GM12878 (cell line): ENCODE data around the gene LTK. TPM values are rescaled to one million over a fixed set of nuclear protein-coding genes. Genes with fewer than 3 reads are reported as not detected.

Experiments used
- ATAC-seq: fragments of 200-7000 bp; cut with Tn5 transposase; 3 replicates; pipeline ENCODE4 v1.9.1; 2020; ENCODE audit warnings: mild to moderate bottlenecking, moderate library complexity
- BruUV-seq: library from RNA; stranded (reverse); fragments of 400-500 nt; replicated peaks from 2 replicates; lab custom pipeline; 2021; lab: Mats Ljungman, UMichigan
- CTCF ChIA-PET: fragments of 300-600 bp; sonication (Branson Sonifier 250); formaldehyde crosslinking; extraction: SDS; loops from one replicate; lab custom pipeline; 2021; ENCODE audit warnings: inconsistent platforms; lab: Yijun Ruan, JAX
- POLR2A ChIA-PET: fragments of 350-600 bp; formaldehyde crosslinking; extraction: SDS; loops from one replicate; lab custom pipeline; 2021; ENCODE audit warnings: inconsistent platforms; lab: Charles Lee
- RAD21 ChIA-PET: fragments of 300-600 bp; sonication (Branson Sonifier 250); formaldehyde crosslinking; loops from one replicate; lab custom pipeline; 2023; ENCODE audit warnings: antibody characterized with exemption; ENCODE audit not compliant: unreplicated experiment; lab: Charles Lee
- SMC1A ChIA-PET: fragments of 300-600 bp; sonication (Branson Sonifier 250); formaldehyde crosslinking; loops from one replicate; lab custom pipeline; 2023; ENCODE audit not compliant: unreplicated experiment, uncharacterized antibody; lab: Charles Lee
- DNase-seq: peaks from one replicate; pipeline ENCODE4 v3.0.0-alpha.2; 2011; ENCODE audit warnings: low read depth, low spot score
- FAIRE-seq: peaks from 3 replicates; lab custom pipeline; 2011; peaks lifted over from hg19 to GRCh38; lab: Jason Lieb, UNC
- H2AFZ ChIP-seq: 2 replicates; pipeline ENCODE4 v1.6.0; 2011; ENCODE audit warnings: low read depth, low read length, control low read depth; ENCODE audit not compliant: control insufficient read depth
- H3K27ac ChIP-seq: 2 replicates; pipeline ENCODE4 v1.5.1; 2011; ENCODE audit warnings: control low read depth; ENCODE audit not compliant: control insufficient read depth, insufficient read depth
- H3K27me3 ChIP-seq, 2 experiments: replicated peaks in 1 of 2; 2 replicates each; pipeline versions ENCODE4 v1.6.0 to v1.6.1; 2011; ENCODE audit warnings: low read length in 1 of 2; ENCODE audit not compliant: control insufficient read depth in 2 of 2, insufficient read depth in 2 of 2
- H3K36me3 ChIP-seq, 2 experiments: 2 replicates each; pipeline ENCODE4 v1.5.1; 2011; ENCODE audit warnings: low read length in 1 of 2; ENCODE audit not compliant: control insufficient read depth in 2 of 2, insufficient read depth in 2 of 2
- H3K4me1 ChIP-seq: 2 replicates; pipeline ENCODE4 v1.6.1; 2011; ENCODE audit warnings: mild to moderate bottlenecking, low read length, moderate library complexity, mixed read lengths; ENCODE audit not compliant: control insufficient read depth, insufficient read depth
- H3K4me2 ChIP-seq: 2 replicates; pipeline ENCODE4 v1.6.0; 2011; ENCODE audit warnings: control low read depth; ENCODE audit not compliant: control insufficient read depth, insufficient read depth
- H3K4me3 ChIP-seq: fragments of 200-600 bp; sonication (generic); 2 replicates; pipeline ENCODE4 v1.5.1; 2016
- H3K79me2 ChIP-seq: 2 replicates; pipeline ENCODE4 v1.6.0; 2011; ENCODE audit warnings: low read length; ENCODE audit not compliant: control insufficient read depth, insufficient read depth
- H3K9ac ChIP-seq: 2 replicates; pipeline ENCODE4 v1.8.0; 2011; ENCODE audit warnings: low read length, control low read depth, mixed read lengths; ENCODE audit not compliant: control insufficient read depth, insufficient read depth
- H3K9me3 ChIP-seq: replicated peaks from 3 replicates; pipeline ENCODE4 v1.5.1; 2011; ENCODE audit warnings: mild to moderate bottlenecking, low read length; ENCODE audit not compliant: control insufficient read depth, insufficient read depth
- H4K20me1 ChIP-seq: 2 replicates; pipeline ENCODE4 v1.6.0; 2011; ENCODE audit not compliant: control insufficient read depth, insufficient read depth
- GATAD2B ChIP-seq: fragments of 450-650 bp; conservative IDR thresholded peaks from 2 replicates; pipeline ENCODE4 v1.6.1; 2017; ENCODE audit warnings: low read depth, mild to moderate bottlenecking, moderate library complexity
- IRF3 ChIP-seq: fragments of 450-650 bp; IDR thresholded peaks from 2 replicates; pipeline ENCODE4 v1.6.1; 2014; ENCODE audit warnings: mild to moderate bottlenecking
- IRF4 ChIP-seq: IDR thresholded peaks from 2 replicates; pipeline ENCODE4 v1.6.1; 2011; ENCODE audit warnings: low read depth, low read length
- JUND ChIP-seq: IDR thresholded peaks from 2 replicates; pipeline ENCODE4 v1.6.1; 2012; ENCODE audit warnings: low read depth, mild to moderate bottlenecking, low read length, improper control_type of control experiment, moderate library complexity
- NBN ChIP-seq: fragments of 450-650 bp; IDR thresholded peaks from 2 replicates; pipeline ENCODE4 v1.6.1; 2016
- RCOR1 ChIP-seq: conservative IDR thresholded peaks from 2 replicates; pipeline ENCODE4 v1.6.1; 2012; ENCODE audit warnings: low read depth, low read length, improper control_type of control experiment
- TCF3 ChIP-seq: IDR thresholded peaks from 2 replicates; pipeline ENCODE4 v1.6.1; 2012; ENCODE audit warnings: low read depth, mild to moderate bottlenecking, low read length, borderline replicate concordance; ENCODE audit not compliant: insufficient read depth
- ZNF24 ChIP-seq: fragments of 450-650 bp; IDR thresholded peaks from 2 replicates; pipeline ENCODE4 v1.6.1; 2017; ENCODE audit warnings: antibody characterized with exemption, mild to moderate bottlenecking
- WGBS: methylation state at CpG from one replicate; pipeline ENCODE4 v1.1.6; 2016; ENCODE audit warnings: low lambda C conversion rate; ENCODE audit not compliant: insufficient replicate concordance, insufficient coverage; ENCODE audit errors: missing lambda C conversion rate; 5-methylcytosine and 5-hydroxymethylcytosine counted together
- in situ Hi-C: fragments of 300-500 bp; cut with MboI; formaldehyde crosslinking; loops from 9 replicates; pipeline ENCODE4 v1.14.3; 2018; ENCODE audit warnings: mixed read lengths
- intact Hi-C: fragments of 100-400 bp; cut with micrococcal nuclease; formaldehyde crosslinking; loops from one replicate; pipeline ENCODE4 v1.14.2; 2022; ENCODE audit not compliant: unreplicated experiment
- polyA plus RNA-seq, 11 experiments: library from polyadenylated mRNA; depleted of rRNA in 4 of 11; unstranded in 6 of 11; stranded (reverse) in 5 of 11; fragments of >200 nt; fragmentation: Nextera tagmentation in 4 of 11; fragmentation: Illumina TruSeq in 1 of 11; extraction: Ambion mirVana in 4 of 11; extraction: Trizol in 1 of 11; gene quantifications; 1 replicate in 1 of 11; 2 replicates in 10 of 11; pipeline versions ENCODE4 v1.2.1 to v1.2.3, GENCODE V29; 2011 to 2016; ENCODE audit warnings: inconsistent platforms in 2 of 11, missing spikeins in 2 of 11, low read depth in 1 of 11
- total RNA-seq, 4 experiments: library from RNA; depleted of rRNA in 3 of 4; stranded (reverse); fragments of >200 nt in 3 of 4; fragmentation: Illumina TruSeq in 1 of 4; extraction: Trizol in 1 of 4; gene quantifications; 2 replicates each; pipeline versions ENCODE4 v1.2.1 to v1.2.3, GENCODE V29; 2013 to 2021
- TF ChIP-seq, protein P1 (sequence below): IDR thresholded peaks from 2 replicates; pipeline ENCODE4 v1.6.1; 2011; ENCODE audit warnings: mild to moderate bottlenecking, low read depth, low read length, moderate library complexity; ENCODE audit not compliant: insufficient replicate concordance
- TF ChIP-seq, protein P2 (sequence below): fragments of 450-650 bp; IDR thresholded peaks from 2 replicates; pipeline ENCODE4 v1.6.1; 2017; ENCODE audit warnings: mild to moderate bottlenecking, low read depth, inconsistent platforms; ENCODE audit not compliant: poor library complexity, severe bottlenecking
- TF ChIP-seq, protein P3 (sequence below): fragments of 450-650 bp; IDR thresholded peaks from 2 replicates; pipeline ENCODE4 v1.6.1; 2017; ENCODE audit warnings: mild to moderate bottlenecking, moderate library complexity

Gene LTK
- total and polyA plus RNA-seq, 10 of the 15 experiments (the other 5 are each of a cell fraction or from before 2014, with no cell fraction given) = 0.07 to 0.80 (median 0.20) TPM; not detected in 1

GRCh38 chr15:41511899-41512369, 1.7 kb downstream of the LTK start (continued):
- TF ChIP-seq IRF3 (no peak), TCF3 (no peak), NBN (no peak), JUND (no peak)
- TF ChIP-seq, protein P1, sequence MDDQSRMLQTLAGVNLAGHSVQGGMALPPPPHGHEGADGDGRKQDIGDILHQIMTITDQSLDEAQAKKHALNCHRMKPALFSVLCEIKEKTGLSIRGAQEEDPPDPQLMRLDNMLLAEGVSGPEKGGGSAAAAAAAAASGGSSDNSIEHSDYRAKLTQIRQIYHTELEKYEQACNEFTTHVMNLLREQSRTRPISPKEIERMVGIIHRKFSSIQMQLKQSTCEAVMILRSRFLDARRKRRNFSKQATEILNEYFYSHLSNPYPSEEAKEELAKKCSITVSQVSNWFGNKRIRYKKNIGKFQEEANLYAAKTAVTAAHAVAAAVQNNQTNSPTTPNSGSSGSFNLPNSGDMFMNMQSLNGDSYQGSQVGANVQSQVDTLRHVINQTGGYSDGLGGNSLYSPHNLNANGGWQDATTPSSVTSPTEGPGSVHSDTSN = no peak

- H2AFZ ChIP-seq = no peak overlapping the region
- intact Hi-C loops = no loop called here
- H3K27me3 ChIP-seq = peaks cover 5 to 20% of the 10 kb centered on the region in 2 experiments
- no peak overlapping the region for H3K4me2 ChIP-seq
- ChIA-PET CTCF (no interaction called here), SMC1A (interaction anchor here (1.1 kb wide), 1 partner anchor 46 kb away, joined by 4 read pairs; no protein-coding TSS in a partner anchor), POLR2A (interaction anchor here (0.9 kb wide), 2 partner anchors 16 to 18 kb away, joined by 3 read pairs; partner anchors contain the start of gene ITPKA), RAD21 (no interaction called here)
- H3K27ac ChIP-seq = no peak overlapping the region
- H3K4me3 ChIP-seq = no peak overlapping the region
- no peaks in the 10 kb centered on the region for H4K20me1 ChIP-seq
- H3K79me2 ChIP-seq = no peaks in the 10 kb centered on the region
- no peak for FAIRE-seq
- H3K9ac ChIP-seq = no peak overlapping the region
- in situ Hi-C loops = no loop called here
- DNase-seq = no peak
- no peaks in the 10 kb centered on the region for H3K9me3 ChIP-seq
- WGBS = 39% methylated on average over 20 of the region's 56 CpGs
- no peaks in the 10 kb centered on the region for H3K36me3 ChIP-seq
- ATAC-seq = no peak; the same call in 2 of the 3 replicates
- no TSS peak for BruUV-seq
- peaks cover 23% of the 10 kb centered on the region for H3K4me1 ChIP-seq
- TF ChIP-seq GATAD2B (no peak), ZNF24 (no peak), IRF4 (no peak), RCOR1 (no peak)
- TF ChIP-seq, protein P2, sequence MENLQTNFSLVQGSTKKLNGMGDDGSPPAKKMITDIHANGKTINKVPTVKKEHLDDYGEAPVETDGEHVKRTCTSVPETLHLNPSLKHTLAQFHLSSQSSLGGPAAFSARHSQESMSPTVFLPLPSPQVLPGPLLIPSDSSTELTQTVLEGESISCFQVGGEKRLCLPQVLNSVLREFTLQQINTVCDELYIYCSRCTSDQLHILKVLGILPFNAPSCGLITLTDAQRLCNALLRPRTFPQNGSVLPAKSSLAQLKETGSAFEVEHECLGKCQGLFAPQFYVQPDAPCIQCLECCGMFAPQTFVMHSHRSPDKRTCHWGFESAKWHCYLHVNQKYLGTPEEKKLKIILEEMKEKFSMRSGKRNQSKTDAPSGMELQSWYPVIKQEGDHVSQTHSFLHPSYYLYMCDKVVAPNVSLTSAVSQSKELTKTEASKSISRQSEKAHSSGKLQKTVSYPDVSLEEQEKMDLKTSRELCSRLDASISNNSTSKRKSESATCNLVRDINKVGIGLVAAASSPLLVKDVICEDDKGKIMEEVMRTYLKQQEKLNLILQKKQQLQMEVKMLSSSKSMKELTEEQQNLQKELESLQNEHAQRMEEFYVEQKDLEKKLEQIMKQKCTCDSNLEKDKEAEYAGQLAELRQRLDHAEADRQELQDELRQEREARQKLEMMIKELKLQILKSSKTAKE = no peak
- TF ChIP-seq, protein P3, sequence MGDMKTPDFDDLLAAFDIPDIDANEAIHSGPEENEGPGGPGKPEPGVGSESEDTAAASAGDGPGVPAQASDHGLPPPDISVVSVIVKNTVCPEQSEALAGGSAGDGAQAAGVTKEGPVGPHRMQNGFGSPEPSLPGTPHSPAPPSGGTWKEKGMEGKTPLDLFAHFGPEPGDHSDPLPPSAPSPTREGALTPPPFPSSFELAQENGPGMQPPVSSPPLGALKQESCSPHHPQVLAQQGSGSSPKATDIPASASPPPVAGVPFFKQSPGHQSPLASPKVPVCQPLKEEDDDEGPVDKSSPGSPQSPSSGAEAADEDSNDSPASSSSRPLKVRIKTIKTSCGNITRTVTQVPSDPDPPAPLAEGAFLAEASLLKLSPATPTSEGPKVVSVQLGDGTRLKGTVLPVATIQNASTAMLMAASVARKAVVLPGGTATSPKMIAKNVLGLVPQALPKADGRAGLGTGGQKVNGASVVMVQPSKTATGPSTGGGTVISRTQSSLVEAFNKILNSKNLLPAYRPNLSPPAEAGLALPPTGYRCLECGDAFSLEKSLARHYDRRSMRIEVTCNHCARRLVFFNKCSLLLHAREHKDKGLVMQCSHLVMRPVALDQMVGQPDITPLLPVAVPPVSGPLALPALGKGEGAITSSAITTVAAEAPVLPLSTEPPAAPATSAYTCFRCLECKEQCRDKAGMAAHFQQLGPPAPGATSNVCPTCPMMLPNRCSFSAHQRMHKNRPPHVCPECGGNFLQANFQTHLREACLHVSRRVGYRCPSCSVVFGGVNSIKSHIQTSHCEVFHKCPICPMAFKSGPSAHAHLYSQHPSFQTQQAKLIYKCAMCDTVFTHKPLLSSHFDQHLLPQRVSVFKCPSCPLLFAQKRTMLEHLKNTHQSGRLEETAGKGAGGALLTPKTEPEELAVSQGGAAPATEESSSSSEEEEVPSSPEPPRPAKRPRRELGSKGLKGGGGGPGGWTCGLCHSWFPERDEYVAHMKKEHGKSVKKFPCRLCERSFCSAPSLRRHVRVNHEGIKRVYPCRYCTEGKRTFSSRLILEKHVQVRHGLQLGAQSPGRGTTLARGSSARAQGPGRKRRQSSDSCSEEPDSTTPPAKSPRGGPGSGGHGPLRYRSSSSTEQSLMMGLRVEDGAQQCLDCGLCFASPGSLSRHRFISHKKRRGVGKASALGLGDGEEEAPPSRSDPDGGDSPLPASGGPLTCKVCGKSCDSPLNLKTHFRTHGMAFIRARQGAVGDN = no peak
Observed at GRCh38 chr15:41511331-41511898, 2.2 kb downstream of the LTK start.
